ENCODE data around the gene MOBP. TPM values are rescaled to one million over a fixed set of nuclear protein-coding genes. Genes with fewer than 3 reads are reported as not detected.

The MOBP gene
- total and polyA plus RNA-seq, 2 of the 8 experiments (the other 6 are each of a cell fraction or from before 2014, with no cell fraction given) = 0.06 to 0.50 TPM

GRCh38 chr3:39478226-39478625, 10.7 kb downstream of the MOBP start:
- H3K36me3 ChIP-seq (ENCODE audit: control insufficient read depth in 2 of 4, insufficient read depth in 4 of 4, low read length in 3 of 4) = no peaks in the 10 kb centered on the region
- H2AFZ ChIP-seq (ENCODE audit: low read length) = no peak overlapping the region
- no peak overlapping the region for H2BK15ac ChIP-seq (ENCODE audit: low read length)
- H3K4me3 ChIP-seq (ENCODE audit: extremely low read depth in 1 of 4, insufficient read depth in 2 of 4, low read depth in 3 of 4, low read length in 4 of 4) = no peak overlapping the region
- no peaks in the 10 kb centered on the region for H3K27me3 ChIP-seq (replicated peaks in 1 of 4; ENCODE audit: control insufficient read depth in 3 of 4, extremely low read depth in 1 of 4, insufficient read depth in 3 of 4, low read length in 3 of 4)
- no peak overlapping the region for H2BK20ac ChIP-seq (ENCODE audit: low read length)
- no peaks in the 10 kb centered on the region for H3K23me2 ChIP-seq (ENCODE audit: low read depth, low read length)
- H4K8ac ChIP-seq (ENCODE audit: extremely low read depth, insufficient read depth, low read length) = no peak overlapping the region
- 94% methylated on average over 1 of the region's 1 CpG; no CpG with 5 or more reads in 1 of the 2 experiments for WGBS, 2 experiments (ENCODE audit: extremely low coverage in 1 of 2, insufficient coverage in 1 of 2, insufficient read length in 1 of 2, insufficient replicate concordance in 2 of 2, low coverage in 1 of 2, low lambda C conversion rate in 2 of 2, missing lambda C conversion rate in 1 of 2)
- no peak for FAIRE-seq
- H2AK5ac ChIP-seq (ENCODE audit: low read depth, low read length) = no peak overlapping the region
- no peak overlapping the region for H3K14ac ChIP-seq (ENCODE audit: insufficient read length)
- H3K27ac ChIP-seq (ENCODE audit: low read depth, low read length) = no peak overlapping the region
- no peak overlapping the region for H3K18ac ChIP-seq (ENCODE audit: extremely low read depth, low read length)
- no peak overlapping the region for H4K91ac ChIP-seq (replicated peaks; ENCODE audit: insufficient read length, low read length)
- H2BK120ac ChIP-seq (replicated peaks; ENCODE audit: low read depth, low read length) = no peak overlapping the region
- ChIA-PET POLR2A (ENCODE audit: partially characterized antibody) (interaction anchor here (0.7 to 1.0 kb wide), 2 partner anchors 18 to 191 kb away, joined by 3 read pairs; no protein-coding TSS in a partner anchor), CTCF (ENCODE audit: partially characterized antibody) (interaction anchor here (0.6 to 1.6 kb wide), 6 partner anchors 11 to 183 kb away, joined by 3 to 6 read pairs (median 4); no protein-coding TSS in a partner anchor)
- no peak overlapping the region for H3K23ac ChIP-seq (ENCODE audit: insufficient read length)
- H3K79me2 ChIP-seq (ENCODE audit: control insufficient read depth in 1 of 2, insufficient read depth in 2 of 2, low read length in 2 of 2) = no peaks in the 10 kb centered on the region
- H3K9me3 ChIP-seq (ENCODE audit: insufficient read depth in 2 of 2, low read depth in 1 of 2, low read length in 1 of 2) = no peaks in the 10 kb centered on the region; a peak in 1 of 4 replicates
- no peaks in the 10 kb centered on the region for H3K79me1 ChIP-seq (ENCODE audit: low read depth, low read length)
- H3K4ac ChIP-seq (replicated peaks; ENCODE audit: insufficient read length, low read depth, low read length) = no peak overlapping the region
- H4K5ac ChIP-seq (ENCODE audit: insufficient read length, low read depth, low read length) = no peak overlapping the region
- H2BK5ac ChIP-seq (ENCODE audit: low read depth, low read length) = no peak overlapping the region
- H2BK12ac ChIP-seq (ENCODE audit: low read depth, low read length) = no peak overlapping the region
- peaks cover 0 to 1% (median 0%) of the 10 kb centered on the region in 4 experiments; a peak in 1 of 7 replicates for H3K4me1 ChIP-seq (replicated peaks in 1 of 4; ENCODE audit: control insufficient read depth in 3 of 4, insufficient read depth in 4 of 4, low read length in 3 of 4)
- DNase-seq (ENCODE audit: low read depth in 1 of 2, low spot score in 2 of 2) = no peak
- no peak overlapping the region for H3K4me2 ChIP-seq (ENCODE audit: insufficient read depth in 1 of 2, low read depth in 2 of 2, low read length in 2 of 2)
- H3K9ac ChIP-seq (replicated peaks in 1 of 4; ENCODE audit: extremely low read depth in 1 of 4, low read depth in 3 of 4, low read length in 3 of 4) = no peak overlapping the region
- no peak overlapping the region for H3K56ac ChIP-seq (replicated peaks; ENCODE audit: insufficient read length, low read depth, low read length)
- no peaks in the 10 kb centered on the region for H4K20me1 ChIP-seq (replicated peaks in 1 of 2; ENCODE audit: control insufficient read depth in 1 of 2, insufficient read depth in 2 of 2, low read length in 2 of 2)
- TF ChIP-seq POLR2AphosphoS5 (IDR thresholded peaks at IDR 0.05; ENCODE audit: low read depth, low read length) = no peak
- no peak for TF ChIP-seq SP2 (IDR thresholded peaks at IDR 0.05; ENCODE audit: low read length)
- TF ChIP-seq KDM4A (IDR thresholded peaks at IDR 0.05; ENCODE audit: low read depth, low read length, severe bottlenecking) = no peak
- TF ChIP-seq TCF12 (IDR thresholded peaks at IDR 0.05; ENCODE audit: low read depth, low read length) = no peak
- no peak for TF ChIP-seq GABPA (IDR thresholded peaks at IDR 0.05; ENCODE audit: borderline replicate concordance, insufficient read depth, low read length)
- TF ChIP-seq SP1 (IDR thresholded peaks at IDR 0.05; ENCODE audit: low read depth, low read length) = no peak

Measured in H1 (cell line).